HG03280 (cell line): Measurements from ENCODE around the gene RBM39.
"Not testable (repeated sequence)": the region's sequence is repeated elsewhere in the genome, so short reads cannot be mapped to it uniquely, and the experiment has no call there.

Experiments
- ATAC-seq: cut with Tn5 transposase; IDR thresholded peaks from one replicate; pipeline ENCODE4 v1.9.1; 2021; ENCODE audit warnings: mild to moderate bottlenecking, moderate library complexity; ENCODE audit not compliant: unreplicated experiment

Gene RBM39

DNA sequence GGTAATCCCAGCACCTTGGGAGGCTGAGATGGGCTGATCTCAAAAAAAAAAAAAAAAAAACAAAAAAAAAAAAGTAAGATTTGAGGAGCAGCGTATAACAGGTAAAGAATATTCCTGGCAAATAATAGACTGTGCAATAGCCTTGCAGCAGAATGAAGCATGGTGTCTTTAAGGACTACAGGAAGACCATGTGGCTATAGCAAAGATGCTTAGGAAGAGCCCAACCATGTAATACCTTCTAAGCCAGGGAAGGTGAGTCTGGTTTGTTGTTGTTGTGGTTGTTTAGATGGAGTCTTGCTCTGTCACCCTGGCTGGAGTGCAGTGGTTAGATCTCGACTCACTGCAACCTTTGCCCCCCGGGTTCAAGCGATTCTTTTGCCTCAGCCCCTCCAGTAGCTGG, 14.3 kb upstream of the RBM39 start:
- no peak for ATAC-seq

DNA sequence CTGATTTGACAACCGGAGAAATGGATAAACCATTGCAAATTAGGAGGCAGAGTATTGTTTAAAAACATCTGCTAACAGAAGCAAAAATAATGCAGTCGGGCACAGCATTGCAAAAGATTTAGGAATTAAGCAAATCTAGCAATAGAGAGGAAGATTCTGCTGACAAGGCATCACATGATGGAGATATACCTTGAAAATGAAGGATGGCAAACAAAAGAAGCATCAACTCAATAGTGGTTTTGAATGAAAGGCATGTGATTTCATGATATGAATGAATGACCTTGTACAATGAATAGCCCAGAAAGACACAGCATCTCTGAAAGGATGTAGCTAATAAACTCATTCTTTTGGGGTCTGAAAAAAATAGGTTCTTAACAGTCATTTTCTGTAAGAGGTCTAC, 8.6 kb upstream of the RBM39 start:
- ATAC-seq = no peak

DNA sequence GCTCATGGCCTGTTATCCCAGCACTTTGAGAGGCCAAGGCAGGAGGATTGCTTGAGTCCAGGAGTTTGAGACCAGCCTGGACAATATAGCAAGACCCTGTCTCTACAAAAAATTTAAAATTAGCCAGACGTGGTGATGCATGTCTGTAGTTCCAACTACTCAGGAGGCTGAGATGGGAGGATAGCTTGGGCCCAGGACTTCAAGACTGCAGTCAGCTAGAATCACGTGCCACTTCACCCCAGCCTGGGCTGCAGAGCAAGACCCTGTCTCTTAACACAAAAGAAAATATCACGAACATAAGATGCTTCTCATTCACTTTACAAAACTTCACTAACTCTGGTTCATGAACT, 2.4 kb upstream of the RBM39 start:
- not testable (repeated sequence) for ATAC-seq

DNA sequence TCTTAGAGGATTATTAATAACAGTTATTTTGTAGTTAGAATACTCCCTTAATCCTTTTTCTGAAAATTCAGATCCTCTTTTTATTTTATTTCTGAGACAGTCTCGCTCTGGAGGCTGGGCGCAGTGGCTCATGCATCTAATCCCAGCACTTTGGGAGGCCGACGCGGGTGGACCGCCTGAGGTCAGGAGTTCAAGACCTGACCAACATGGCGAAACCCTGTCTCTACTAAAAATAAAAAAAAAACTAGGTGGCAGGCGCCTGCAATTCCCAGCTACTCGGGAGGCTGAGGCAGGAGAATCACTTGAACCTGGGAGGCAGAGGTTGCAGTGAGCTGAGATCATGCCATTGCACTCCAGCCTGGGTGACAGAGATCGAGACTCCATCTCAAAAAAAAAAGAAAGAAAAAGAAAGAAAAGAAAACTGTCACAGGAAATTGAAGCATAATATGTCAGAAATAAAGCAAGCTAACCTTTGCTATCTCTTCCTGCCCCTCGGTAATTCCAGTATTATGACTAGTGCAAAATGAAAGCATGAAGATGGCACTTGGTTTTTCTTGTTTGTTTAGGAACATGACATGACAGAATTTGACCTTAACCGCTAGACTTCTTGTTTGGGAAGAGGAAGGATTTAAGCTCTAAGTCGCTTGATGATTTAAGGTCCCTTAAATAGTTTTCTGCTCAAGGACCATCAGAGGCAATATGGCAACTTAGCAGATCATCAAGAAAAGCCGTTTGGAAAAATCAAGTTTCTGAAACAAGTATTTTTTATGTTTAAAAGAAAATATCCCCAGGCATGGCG, 1.8 kb upstream of the RBM39 start:
- ATAC-seq = no peak

DNA sequence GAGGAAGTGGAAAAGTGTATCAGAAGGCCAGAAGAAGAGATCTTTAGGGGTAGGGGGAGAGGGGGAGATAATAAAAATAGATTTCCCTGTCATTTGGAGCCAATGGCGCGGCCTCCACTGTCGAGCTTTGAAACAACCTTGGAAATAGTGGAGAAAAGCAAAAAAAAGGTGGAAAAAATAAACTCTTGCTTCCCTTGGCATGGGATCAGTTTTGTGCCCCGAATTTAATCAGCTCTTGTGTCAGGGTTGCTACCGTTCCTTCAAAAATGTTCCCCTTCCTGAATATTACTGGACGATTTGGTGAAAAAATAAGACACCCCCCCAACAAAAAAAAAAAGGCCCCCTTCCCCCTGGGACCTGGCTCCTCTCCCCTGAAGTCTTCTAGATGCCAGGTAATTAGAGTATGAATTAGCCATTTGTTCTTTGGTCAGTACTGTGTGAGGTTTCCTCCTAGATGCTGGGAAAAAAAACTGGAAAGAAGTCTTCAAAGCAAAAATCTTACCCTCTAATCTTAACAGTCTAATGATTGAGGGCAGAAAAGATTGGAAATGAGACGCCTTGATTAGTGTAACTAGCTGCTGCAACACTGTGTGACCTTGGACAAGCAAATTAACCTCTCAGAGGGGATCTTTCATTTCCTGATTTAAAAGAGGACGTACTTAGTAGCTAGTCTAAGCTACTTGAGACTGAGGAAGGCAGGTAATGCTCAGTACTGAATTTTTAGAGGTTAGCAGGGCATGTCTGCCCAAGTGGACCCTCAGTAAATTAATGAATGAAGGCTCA, 872 bp upstream of the RBM39 start:
- ATAC-seq = no peak

DNA sequence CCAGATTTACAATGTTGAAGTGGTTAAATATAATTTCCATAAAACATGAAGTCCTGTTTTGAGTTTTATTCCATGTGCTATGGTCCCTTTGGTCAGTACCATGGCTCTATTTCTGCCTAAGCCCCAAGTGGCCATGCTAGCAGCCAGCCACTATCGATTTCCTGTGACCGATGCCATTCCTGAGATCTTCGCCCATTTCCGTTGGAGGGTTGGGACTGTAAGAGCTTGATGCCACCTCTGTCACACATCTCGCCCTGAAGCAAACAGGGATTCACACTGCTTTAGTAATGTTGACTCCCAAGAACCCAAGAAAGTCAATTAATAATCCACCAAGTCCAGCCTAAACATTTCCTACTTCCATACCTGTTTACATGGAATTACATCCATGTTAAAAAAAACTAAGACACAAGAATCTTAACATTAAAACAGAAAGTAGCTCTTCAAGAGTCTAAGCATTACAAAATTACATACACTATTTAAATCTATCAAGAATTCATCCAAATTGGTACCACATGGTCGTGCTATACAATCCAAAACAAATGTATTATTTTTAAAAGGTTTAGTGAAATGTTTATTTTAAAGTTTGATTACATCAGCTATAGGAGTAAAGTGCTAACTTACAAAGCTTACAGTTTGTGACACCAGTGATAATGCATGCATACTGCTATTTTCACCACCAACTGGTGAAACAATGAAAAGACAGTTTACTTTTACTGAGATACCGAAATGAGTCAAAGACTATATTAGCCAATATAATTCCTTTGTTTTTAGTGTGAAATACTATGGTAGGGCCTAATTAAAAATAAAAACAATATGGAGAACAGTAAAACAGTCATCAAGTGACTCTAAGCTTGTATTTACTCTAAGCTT, 2.5 kb downstream of the RBM39 start:
- ATAC-seq = no peak

DNA sequence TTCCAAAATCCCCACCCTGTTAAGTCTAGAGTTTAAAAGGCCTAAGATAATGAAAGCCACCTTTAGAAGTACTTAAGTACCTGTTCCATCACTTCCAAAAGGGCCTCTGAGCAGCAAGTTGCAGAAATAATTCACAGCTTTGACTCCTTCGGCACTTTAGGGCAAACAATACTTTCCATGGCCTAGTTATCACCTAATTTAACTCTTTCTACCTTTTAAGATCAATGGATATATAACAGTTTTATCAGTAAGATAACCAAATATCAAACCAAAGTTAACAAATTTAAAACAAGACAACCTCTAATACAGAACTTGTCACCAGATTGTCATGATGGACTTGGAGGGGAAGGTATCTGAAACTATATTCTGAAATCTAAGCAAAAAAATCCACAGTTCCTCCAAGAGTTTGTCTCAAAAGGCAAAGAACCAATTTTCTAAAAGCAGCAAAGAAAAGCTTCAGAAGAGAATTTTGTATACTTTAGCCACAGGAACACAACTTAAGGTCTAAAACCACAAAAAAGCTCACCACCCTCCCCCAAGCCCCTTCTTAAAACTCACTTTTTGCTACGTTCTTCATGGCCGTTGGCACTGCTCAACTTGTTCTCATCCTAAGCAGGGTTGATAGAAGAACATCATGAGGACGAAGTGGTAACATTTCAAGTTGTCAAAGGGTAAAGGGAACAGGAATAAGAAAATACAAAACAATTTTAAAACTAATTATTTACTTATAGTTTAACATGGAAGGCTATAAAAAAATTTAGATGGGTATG, 3.5 kb downstream of the RBM39 start:
- no peak for ATAC-seq

DNA sequence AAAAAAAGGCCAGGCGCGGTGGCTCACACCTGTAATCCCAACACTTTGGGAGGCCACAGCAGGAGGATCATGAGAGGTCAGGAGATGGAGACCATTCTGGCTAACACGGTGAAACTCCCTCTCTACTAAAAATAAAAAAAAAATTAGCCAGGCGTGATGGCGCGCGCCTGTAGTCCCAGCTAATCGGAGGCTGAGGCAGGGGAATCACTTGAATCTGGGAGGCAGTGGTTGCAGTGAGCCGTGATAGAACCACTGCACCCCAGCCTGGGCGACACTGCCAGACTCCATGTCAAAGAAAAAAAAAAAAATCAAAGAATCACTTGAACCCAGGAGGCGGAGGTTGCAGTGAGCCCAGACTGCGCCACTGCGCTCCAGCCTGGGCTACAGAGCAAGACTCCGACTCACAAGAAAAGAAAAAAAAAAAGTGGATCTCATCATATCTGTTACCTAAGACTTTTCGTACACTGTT, 4.2 kb downstream of the RBM39 start:
- ATAC-seq = no peak

DNA sequence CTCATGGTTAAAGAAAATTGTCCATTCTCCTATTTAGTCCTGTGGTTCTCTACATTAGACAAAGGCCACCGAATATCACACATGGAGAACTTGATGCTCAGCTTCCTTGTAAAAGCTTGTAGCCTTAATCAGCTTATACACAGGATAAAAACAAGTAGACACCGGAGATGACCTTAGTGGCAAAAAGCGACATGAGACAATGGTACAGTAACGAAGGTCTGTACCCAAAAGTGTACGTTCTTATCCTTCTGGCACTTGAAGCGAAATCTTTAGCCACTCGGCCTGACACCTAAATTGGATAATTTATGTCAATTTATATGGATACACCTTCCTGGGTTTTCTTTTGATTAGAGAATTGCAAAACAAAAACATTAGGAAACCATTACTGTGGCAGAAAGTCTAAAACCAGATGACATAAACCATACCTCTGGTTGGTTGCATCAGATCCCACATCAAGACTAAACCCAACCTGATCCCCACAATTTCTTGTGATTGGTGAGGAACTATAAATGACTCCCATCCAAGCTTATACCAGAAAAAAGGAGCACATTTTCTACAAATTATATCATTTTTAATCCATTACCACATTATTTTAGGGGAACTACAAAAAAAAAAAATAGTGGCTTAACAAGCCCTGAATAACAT, 6.1 kb downstream of the RBM39 start:
- no peak for ATAC-seq

DNA sequence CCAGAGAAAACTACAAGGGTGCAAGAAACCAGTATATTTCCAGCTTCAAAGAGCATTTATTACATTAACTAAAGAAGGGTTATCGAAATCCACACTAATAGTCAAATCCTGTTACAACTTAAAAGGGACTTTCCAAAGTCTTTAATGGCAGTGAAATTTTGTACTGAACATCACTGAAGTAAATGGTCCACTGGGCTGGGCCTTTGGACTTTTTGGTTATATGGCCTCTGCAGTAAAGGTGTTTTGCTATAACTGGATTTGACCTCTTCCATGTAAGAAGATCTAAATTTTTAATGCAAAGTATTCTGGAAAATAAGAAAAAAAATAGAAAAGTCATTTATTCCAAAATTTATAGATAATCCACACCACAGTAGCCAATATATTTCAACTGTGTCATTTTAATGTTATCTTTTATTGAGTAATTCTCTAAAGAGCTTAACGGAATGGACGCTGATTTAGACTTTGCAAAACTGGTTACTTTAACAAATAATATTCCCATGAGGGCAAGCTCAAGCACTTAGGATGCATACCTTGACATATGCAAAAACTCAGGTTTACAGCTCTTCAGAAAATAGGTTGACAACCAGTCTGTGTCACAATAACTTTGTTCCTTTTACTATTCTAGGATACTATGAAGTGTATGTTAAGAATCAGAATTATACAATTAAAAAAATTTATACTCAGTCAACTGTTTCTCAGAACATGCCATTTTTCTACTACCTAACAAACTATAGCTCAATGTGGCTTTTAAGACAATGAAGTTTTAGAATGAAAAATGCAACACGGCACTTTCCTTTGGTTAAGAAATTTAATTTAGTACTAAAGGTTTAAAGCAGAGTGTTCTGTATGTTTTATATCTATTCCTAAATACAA, 7.0 kb downstream of the RBM39 start:
- no peak for ATAC-seq

DNA sequence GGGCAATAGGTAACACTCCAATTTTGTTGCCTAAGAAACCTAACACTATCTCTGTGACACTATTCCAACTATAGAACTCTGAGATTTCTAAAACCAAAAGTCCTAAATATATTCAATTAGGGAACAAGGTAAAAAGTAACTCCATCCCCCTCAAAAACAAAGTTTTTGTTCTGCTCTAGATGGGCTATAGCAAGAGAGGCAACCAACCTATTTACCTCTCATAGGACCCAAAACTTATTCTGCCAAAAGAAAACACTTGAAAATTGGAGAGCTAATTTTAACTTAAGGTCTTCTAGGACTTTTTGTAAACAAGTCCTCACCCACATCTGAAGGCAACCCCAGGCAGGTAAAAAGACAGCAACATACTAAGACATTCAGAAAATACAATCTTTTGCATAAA, 7.7 kb downstream of the RBM39 start:
- ATAC-seq = no peak

DNA sequence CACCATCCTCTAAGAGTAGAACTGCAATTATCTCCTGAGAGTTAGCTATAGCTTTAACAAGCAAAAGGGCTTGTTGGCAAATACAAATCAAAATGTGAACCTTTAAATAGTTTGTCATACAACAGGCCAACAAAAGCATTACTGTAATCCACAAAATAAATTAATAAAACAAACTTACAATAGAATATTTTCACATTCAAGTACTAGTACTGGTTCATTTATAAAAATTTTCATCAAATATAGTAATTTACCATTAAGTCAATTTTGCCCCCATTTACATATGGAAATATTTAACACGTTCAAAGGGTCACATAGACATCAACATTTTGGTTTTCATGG, 9.4 kb downstream of the RBM39 start:
- no peak for ATAC-seq

DNA sequence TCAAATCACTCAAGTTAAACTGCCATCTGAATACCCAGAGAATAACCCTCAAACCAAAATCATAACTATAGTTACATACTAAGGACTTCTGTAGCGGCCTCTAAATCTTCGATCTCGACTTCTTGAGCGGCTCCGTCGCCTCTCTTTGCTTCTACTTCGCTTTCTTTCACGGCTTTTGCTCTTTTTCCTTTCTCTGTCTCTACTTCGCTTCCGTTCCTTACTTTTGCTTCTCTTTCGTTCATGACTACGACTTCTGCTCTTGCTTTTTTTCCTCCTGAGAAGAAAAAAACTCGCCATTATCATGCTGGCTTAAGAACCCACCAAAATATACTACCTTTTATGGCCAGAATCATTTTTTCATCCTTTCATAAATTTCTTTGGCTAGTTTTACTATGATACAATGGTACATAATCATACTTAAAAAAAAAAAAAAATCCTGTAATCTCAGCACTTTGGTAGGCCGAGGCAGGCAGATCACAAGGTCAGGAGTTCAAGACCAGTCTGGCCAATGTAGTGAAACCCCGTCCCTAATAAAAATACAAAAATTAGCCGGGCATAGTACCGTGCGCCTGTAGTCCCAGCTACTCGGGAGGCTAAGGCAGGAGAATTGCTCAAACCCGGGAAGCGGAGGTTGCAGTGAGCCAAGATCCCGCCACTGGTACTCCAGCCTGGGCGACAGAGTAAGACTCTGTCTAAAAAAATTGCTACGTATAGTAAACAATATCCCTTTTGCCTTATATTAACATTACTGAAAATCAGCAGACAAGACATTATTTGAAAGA, 10.0 kb downstream of the RBM39 start:
- no peak for ATAC-seq

DNA sequence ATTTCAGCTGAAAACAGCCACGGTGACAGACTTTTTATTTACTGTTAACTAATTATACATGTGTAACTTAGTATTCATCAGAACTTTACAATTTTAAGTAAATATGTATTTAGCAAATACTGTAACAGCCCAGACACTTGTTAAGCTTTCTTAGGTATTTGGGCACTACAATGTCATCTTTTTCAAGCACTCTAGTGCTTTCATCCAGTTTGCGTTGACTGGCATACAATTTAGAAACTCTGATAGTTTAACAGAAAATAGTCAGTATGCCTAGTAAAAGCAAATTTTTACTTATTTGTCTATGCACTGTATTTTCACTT, 10.6 kb downstream of the RBM39 start:
- ATAC-seq = no peak

DNA sequence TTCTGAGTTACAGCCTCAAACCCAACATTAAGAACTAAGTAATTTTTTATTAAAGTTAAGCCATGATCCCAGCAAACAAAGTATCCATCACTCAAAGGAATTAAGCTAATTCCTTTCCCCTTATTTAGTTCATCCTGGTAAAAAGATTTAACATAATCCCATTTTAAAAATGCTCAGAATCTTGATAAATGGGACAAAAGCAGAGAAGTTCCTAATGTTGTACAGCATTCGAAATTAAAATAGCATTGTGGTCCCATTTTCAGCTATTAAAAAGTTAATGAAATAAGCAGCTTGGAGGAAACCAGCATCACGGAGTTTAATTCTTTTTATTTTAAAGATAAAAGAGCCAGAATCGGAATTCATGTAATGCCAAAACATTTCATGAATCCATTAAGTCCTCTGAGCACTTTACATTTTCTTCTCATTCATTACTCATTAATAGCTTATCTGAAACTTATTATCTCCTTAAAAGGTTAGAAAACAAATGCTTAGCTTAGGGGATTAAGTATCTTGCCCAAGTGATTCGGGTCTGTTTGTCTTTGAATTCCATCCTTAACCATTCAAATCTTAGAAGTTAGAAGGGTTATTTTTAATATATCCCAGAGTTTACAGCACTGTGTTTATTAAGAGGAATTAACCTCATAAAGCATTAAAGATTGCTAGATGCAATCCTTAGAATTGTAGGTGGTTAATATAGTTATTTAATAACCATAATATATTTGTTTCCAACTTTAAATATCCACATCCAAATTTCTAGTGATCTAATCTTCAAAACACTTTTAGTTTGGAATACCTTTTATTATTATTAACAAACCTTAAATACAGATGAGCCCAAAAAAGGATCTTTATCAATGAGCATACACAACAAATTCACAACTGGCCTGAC, 11.2 kb downstream of the RBM39 start:
- no peak for ATAC-seq

DNA sequence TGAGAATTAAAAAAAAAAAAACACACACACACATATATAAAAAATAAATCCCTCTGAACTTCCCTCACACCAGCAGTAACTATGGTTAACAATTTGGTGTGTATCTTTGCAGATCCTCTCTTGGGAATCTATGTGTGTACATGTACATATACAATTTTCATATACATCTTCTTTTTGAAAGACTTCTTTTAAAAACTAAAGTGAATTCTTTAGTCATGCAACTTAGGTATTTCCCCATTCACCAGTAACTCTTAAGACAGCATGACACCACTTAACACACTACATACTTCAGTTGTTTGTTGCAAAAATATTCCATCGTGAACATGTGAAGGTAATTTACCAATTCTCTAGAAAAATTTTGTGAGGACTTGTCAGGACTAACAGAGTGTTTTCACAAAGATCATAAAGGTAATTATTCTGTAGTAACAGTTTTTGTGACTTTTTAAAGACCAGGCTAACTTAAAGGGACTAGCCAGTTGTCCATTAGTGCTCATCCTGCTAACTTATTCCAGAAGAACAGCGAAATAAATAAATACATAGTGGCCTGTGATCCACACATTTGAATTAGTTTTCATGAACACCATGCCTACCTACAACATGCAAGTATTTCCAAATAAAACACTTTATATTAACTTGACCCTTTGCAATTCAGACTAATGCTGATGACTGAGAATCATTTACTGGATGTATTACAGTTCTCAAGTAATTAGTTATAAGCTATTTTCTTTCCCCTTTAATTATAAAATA, 12.1 kb downstream of the RBM39 start:
- ATAC-seq = no peak

DNA sequence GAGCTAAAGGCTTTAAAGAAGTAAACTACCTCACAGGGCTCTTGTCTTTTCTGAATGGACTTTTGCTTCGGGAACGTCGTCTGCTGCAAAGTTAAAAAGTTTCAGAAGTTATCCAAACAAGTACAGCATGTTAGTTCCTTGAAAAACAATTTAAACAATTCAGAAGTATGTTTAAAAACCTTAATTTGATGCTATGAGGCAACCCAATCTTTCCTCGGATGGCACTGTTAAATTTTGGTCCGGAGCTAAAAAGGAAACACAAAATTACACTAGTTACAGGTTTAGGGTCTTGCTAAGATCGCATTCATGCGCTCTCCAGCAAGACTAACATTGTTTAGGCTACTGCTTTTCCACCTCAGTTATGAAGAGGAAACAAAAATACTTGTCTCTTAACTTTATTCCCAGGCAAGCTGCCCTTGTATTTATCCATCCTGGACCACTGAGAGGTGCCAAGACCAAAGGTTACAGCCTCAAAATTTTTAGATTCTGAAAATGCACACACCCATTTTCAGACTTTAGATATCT, 12.7 kb downstream of the RBM39 start:
- ATAC-seq = no peak
